NCI-H2227 (cell line): ENCODE data around the gene BLNK.
A peak's percentile ranks its signal among the peaks of the same experiment; 100 is the strongest.

Experiments used
- DNase-seq: peaks from one replicate; lab custom pipeline; 2025; ENCODE audit not compliant: unreplicated experiment; lab: John Stamatoyannopoulos, UW

BLNK gene

GRCh38 chr10:96289218-96289910, 18.0 kb upstream of the BLNK start:
- DNase-seq: no peak

GRCh38 chr10:96288151-96288621, 16.8 kb upstream of the BLNK start:
- DNase-seq: no peak

GRCh38 chr10:96287392-96288105, 16.2 kb upstream of the BLNK start:
- peak; percentile 2 for DNase-seq

- DNase-seq: no peak
Measured at GRCh38 chr10:96285331-96285752, 14.0 kb upstream of the BLNK start.

GRCh38 chr10:96283756-96284155, 12.4 kb upstream of the BLNK start:
- no peak for DNase-seq

GRCh38 chr10:96283351-96283750, 12.0 kb upstream of the BLNK start:
- no peak for DNase-seq

- no peak for DNase-seq
Measured at GRCh38 chr10:96281444-96282029, 10.2 kb upstream of the BLNK start.

GRCh38 chr10:96280859-96281258, 9.5 kb upstream of the BLNK start:
- no peak for DNase-seq

- DNase-seq: no peak
Measured at GRCh38 chr10:96279191-96279641, 7.8 kb upstream of the BLNK start.

- no peak for DNase-seq
Measured at GRCh38 chr10:96276831-96277230, 5.5 kb upstream of the BLNK start.

- DNase-seq: no peak
Measured at GRCh38 chr10:96276426-96276825, 5.1 kb upstream of the BLNK start.

GRCh38 chr10:96275685-96276418, 4.5 kb upstream of the BLNK start:
- DNase-seq: no peak

GRCh38 chr10:96272316-96273280, 1.2 kb upstream of the BLNK start:
- no peak for DNase-seq

- DNase-seq: no peak
Measured at GRCh38 chr10:96270571-96270970, 798 bp downstream of the BLNK start.

- no peak for DNase-seq
Measured at GRCh38 chr10:96269438-96270300, 1.7 kb downstream of the BLNK start.

- DNase-seq: no peak
Measured at GRCh38 chr10:96268341-96268909, 2.9 kb downstream of the BLNK start.

- DNase-seq: no peak
Measured at GRCh38 chr10:96267234-96267705, 4.1 kb downstream of the BLNK start.

GRCh38 chr10:96266118-96266770, 5.1 kb downstream of the BLNK start:
- DNase-seq: peak; percentile 7
